Uterus (tissue), 2 donors: ENCODE data around the gene SNTB2.

Experiments used
- POLR2A ChIP-seq, 2 donors: fragments of 450-650 bp; IDR thresholded peaks; one replicate each; pipeline ENCODE4 v1.6.1; 2016; ENCODE audit warnings: antibody characterized with exemption in 2 of 2, mild to moderate bottlenecking in 1 of 2, moderate library complexity in 1 of 2
- TF ChIP-seq, protein P1 (sequence below), 4 experiments: fragments of 200-600 bp in 2 of 4; fragments of 450-650 bp in 2 of 4; sonication (generic) in 2 of 4; IDR thresholded peaks; one replicate each; pipeline ENCODE4 v1.5.1; 2016 to 2019; ENCODE audit warnings: antibody characterized with exemption in 4 of 4, mild to moderate bottlenecking in 2 of 4, moderate library complexity in 1 of 4

DNA sequence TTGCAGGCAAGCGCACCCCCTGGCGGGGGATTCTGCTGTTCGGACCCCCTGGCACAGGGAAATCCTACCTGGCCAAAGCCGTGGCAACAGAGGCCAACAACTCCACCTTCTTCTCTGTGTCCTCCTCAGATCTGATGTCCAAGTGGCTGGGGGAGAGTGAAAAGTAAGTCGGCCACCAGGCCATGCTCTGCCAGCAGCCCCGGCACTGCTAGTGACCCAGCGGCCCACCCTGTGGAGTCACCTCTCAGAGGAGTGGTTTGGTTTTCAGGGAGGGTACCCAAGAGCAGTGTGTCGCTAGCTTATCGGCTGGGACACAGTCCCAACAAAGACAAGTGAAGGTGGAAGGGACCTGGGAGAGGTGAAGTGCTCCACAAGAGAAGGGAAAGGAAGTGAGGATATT lies 132.4 kb downstream of the SNTB2 start:
- TF ChIP-seq POLR2A (IDR thresholded peaks at IDR 0.05): no peak
- TF ChIP-seq, protein P1, sequence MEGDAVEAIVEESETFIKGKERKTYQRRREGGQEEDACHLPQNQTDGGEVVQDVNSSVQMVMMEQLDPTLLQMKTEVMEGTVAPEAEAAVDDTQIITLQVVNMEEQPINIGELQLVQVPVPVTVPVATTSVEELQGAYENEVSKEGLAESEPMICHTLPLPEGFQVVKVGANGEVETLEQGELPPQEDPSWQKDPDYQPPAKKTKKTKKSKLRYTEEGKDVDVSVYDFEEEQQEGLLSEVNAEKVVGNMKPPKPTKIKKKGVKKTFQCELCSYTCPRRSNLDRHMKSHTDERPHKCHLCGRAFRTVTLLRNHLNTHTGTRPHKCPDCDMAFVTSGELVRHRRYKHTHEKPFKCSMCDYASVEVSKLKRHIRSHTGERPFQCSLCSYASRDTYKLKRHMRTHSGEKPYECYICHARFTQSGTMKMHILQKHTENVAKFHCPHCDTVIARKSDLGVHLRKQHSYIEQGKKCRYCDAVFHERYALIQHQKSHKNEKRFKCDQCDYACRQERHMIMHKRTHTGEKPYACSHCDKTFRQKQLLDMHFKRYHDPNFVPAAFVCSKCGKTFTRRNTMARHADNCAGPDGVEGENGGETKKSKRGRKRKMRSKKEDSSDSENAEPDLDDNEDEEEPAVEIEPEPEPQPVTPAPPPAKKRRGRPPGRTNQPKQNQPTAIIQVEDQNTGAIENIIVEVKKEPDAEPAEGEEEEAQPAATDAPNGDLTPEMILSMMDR (IDR thresholded peaks at IDR 0.05): no peak
